Glomerular visceral epithelial cell (primary cell): ENCODE measurements around the gene SORCS2.

Experiments used
- DNase-seq: peaks from one replicate; pipeline ENCODE4 v3.0.0-alpha.2; 2016; ENCODE audit errors: extremely low spot score

SORCS2 gene

DNA sequence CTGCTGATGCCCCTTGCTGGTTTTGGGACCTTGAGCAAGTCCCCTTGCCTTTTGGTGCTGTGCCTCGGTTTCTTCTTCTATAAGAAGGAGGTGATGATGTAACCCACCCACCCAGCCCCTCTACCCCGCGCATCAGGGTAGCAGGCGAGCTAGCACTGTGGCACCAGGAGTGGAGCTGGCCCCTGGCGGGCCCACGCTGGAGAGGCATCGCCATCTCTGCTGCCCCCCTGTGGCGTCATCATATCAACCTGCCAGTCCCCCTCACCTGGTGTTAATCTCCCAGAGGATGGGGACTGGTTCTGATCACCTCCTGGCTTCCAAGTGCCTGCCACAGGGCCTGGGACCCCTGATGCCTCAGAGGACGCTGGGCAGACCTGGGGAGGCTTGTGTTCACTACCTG lies 6.3 kb upstream of the SORCS2 start:
- DNase-seq: no peak

DNA sequence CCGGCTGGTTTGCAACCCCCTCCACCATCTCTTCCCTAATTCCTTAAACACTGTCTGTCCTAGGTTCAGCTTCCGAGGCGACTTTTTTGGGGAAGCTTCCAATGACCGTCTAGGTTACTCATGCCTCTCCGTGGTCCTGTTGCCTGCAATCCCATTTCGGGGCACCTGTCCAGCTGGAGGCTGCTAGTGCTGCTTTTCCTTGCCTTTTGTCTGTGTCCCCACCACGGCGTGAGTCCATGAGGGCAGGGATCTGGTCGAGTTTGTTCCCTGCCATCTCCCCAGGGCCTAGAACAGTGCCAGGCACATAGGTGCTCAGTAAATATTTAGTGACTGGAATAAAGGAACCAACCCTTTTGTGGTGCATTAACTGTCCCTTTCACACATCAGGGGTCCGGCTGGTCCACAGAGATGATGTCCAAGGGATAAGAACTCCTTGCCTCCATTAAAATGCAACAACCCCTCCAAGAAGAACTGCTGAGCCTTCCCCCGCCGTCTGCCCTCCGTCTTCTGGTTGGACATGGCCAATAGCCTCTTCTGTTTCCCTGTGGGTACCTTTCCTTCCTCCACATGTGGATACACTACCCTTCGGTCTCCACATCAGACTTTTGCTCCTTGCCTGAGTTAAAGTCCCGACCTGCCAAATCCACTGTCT lies 5.7 kb upstream of the SORCS2 start:
- DNase-seq: no peak

DNA sequence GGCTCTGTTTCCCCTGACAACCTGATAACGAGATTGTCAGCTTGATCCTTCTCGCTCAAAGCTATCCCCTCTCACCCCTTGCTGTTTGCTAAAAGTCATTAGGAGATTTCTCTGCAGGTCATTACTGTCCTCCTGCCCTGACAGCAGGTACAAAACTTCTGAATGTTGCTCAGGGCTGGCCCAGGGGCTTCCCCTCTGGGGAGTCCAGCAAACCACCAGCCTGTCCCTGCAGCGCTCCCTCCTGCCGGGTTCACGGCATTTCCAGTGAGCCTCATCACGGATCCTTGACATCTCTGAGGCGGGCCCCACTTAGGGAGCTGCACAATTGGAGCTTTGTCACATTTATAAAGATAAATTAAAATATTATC lies 5.2 kb upstream of the SORCS2 start:
- no peak for DNase-seq

DNA sequence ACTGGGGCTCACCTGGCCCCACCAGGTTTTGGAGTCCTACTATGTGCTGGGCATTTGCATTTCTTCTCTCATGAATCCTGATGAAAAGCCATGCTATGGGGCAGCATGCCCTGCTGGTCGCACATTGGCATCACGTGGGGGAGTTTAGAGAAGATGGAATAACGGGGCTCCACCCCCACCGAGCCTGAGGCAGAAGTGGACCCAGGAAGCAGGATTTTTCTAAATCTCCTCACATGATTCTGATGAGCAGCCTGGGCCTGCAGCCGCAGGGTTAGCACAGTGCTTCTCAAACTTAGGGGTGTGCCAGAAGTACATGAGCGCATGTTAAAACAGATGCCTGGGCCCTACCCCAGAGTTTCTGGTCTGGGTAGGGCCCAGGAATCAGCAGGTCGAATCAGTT lies 4.6 kb upstream of the SORCS2 start:
- DNase-seq: no peak

DNA sequence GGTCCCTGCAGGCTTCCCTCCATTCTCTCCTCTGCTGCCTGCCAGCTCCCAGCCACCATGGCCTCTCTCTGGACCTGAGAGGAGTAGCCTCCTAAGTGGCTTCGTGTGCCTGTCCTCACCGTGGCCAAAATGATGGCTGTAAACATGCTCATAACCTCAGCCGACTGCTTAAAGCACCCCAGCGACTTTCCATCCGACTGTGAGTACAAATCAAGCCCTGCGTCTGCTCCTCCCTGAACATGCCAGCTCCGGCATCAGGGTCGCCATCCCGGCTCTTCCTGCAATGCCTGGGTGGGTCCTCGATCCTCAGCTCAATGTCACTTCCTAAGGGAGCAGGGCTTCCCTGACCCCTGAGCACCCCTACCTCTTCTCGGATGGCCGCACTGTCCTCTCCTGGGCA lies 3.3 kb upstream of the SORCS2 start:
- DNase-seq: no peak

DNA sequence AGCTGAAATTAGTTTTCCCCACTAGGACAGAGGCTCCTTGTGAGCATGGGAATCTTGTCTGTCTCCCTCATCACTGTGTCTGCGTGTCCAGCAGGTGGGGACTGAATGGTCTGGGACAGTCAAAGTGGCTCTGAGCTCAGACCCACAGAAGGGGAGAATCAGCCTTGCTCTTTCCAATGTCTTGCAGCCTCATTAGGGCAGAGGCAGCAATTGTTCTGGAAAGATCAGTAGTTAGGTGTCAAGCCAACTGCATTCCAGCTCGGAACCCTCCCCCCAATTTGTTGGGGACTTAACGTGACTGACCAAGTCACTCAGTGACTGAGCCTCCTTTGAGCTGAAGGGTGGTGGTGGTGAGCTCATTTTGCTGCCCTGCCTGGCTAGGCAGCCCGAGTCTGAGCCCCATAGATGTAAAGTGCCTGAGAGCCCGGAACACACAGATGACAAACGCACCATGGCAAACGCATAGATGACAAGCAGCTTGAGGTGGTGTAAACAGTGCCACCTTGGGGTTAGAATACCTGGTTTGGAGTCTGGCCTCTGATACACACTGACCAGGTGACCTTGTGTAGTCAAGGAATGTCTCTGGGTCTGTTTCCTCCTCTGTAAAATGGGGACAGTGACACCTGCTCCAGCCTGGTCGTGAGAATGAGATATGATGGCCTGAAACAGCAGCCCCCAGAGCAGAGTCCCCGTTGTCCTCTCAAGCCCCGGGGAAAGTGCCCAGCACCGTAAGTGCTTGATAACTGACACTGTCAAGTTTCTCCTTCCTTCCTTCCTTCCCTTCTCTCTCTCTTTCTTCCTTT lies 2.7 kb upstream of the SORCS2 start:
- no peak for DNase-seq

DNA sequence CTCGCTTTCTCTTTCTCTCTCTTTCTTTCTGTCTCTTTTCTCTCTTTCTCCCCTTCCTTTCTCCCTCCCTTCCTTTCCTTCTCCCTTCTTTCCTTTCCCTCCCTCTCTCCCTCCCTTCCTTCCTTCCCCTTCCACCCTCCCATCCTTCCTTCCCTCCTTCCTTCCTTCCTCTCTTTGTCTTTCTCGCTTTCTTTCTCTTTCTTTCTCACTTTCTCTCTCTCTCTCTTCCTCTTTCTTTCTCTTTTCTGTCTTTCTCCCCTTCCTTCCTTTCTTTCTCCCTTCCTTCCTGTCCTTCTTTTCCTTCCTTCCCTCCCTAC lies 2.1 kb upstream of the SORCS2 start:
- no peak for DNase-seq

DNA sequence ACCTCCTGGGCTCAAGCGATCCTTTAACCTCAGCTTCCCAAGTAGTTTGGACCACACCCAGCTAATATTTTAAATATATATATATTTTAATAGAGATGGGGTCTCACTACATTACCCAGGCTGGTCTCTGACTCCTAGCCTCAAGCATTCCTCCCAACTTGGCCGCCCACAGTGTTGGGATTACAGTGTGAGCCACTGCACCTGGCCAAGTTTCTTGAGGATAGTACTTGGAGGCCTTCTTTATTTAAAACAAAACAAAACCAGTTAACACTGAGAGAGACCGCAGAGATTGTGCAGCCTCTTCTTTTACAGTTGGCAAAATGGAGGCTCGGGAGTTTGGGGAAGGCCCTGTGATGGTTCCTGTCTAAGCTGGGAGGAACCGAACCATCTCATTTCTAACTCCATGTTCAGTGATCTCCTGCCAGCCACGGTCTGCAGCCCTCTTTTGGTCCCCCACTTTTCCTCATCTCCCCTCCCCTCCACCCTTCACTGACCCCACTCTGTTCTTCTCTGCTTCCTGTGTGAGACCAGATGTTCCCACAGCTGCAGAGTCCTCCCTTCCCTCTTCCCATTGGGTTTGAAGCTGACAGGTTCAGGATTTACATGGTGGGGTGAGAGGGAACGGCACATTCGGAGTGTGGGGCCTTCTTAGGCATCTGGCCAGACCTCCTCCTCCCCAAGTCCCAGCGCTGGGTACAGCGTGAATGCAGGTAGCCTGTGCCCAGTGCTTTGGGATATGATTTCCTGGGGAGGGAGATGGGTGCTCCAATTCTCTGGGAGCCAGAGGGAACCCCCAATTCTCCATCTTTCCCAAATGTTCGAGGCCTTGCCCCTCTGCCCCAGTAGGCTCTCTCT lies 1.4 kb upstream of the SORCS2 start:
- DNase-seq: no peak

DNA sequence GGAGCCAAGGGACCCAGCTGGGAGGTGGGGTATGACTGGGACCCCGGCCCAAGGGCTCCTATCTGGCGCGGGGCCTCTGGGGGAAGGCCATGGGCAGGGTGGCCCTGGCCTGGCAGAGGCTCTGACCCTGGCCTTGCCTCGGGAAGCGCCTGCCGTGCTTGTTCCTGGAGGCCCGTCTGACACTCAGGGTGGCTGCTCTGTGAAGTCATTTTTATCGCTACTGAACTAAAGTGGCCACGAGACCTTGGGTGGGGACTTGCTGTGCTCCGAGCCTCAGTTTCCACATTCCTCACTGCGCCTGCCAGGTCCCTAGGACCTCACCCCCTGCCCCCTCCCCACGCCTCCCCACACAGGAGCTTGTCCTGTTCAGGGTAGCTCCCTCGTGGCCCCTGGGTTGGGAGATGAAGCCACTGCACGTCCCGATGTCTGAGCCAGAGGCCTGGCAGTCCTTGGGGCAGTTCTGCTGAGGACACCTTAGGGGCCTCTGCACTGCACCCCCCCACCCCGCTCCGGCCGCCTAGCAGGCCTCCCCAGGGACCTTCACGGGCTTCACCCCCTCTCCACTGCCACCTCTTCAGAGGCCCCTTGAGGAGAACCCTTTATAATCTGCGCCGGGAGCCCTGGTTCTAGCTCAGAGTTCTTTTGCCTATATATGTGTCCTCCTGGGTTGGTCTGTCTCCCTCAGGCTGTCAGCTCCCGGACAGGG lies 639 bp upstream of the SORCS2 start:
- no peak for DNase-seq

DNA sequence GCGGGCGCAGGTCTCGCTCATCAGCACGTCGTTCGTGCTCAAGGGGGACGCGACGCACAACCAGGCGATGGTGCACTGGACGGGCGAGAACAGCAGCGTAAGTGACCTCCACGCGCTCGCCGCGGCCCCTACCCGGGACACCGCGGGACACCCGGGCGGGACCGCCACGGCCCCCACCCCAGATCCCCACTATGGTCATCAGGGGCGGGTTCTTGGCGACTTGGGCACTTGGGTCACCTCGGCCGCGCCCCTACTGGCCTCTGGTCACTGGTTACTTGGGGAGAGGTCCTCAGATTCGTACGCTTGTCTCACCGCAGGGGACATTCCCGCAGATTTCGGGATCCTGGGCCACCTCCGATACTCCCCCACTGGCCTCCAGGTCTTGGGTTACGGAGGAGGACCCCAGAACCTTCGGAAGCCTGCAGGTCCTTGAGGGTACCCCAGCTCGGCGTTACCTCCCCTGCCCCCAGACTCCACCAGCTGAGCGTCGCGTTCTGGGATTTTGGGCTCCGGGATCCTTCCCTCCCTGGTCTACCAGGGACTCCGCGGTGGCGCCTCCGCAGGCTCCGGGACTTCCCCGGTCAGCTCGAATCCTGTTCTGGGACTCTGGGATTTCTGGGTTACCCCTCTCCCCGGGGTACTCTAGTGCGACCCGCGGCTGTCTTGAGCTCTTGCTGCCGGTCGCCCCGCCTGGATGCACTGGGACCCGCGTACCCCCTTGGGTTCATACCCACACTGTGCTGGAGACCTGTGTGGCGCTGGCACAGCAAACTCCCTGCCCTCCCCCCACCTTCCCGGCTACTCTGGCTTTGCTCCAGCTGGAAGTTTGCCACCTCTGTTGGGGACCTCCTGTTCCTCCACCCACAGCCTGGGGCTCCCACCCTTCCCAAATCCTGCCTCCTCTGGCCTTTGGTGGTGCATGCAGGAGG lies 956 bp downstream of the SORCS2 start:
- no peak for DNase-seq

DNA sequence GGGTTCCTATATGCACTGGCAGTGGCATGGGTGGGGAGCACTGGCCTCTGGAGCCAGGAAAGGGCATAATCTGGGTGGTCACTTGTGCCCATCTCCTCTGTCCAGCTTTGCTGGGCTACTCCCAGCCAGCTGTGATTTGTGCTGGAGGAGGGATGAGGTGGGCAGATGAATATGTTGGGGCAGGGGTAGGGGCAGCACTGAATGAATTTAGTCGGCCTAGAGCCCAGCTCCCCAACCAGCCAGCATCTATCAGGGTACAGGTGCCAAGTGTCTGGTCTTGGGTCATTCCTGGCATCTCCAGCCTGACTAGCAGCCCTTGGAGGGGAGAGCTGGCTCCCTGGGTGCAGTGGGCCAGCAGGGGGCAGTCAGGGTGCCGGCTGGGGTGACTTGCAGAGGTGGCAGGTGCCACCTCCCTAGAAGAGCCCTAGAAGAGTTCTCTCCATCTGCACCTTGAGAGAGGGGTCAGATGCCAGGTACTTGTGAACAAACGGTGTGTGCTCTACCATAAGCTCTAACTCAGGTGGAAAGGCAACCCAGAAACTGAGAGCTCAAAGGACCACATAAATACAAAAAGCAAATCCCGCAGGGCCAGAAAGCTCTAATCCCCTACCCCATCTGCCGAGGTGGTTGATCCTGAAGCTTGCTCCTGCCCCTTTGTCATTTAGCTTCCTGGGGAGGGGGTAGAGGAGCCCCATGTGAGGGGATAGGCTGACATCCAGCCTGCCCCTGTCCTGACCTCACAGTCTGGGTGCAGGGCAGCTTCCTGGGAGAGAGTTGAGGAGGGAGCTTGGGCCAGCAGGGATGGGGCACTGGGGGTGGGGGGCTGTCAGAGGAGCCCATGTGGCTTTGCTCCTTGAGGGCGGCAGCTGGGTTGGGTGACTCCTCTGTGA lies 2.2 kb downstream of the SORCS2 start:
- no peak for DNase-seq

DNA sequence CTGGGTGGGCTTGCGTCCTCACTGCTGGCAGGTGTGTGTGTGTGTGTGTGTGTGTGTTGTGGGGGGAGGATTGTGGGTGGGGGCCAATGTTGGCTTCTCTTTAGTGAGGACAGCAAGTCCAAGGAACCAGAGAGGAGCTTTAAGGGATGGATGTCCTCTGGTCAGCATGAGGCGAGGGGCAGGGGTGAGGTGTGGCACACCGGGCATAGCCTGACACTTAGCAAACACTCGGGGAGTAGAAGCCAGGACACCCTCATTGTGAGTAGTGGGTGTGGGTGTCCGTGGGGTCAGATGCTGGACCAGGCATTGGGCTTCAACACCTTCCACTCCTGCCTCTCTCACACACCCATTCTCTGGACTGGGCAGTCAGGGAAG lies 2.8 kb downstream of the SORCS2 start:
- no peak for DNase-seq

DNA sequence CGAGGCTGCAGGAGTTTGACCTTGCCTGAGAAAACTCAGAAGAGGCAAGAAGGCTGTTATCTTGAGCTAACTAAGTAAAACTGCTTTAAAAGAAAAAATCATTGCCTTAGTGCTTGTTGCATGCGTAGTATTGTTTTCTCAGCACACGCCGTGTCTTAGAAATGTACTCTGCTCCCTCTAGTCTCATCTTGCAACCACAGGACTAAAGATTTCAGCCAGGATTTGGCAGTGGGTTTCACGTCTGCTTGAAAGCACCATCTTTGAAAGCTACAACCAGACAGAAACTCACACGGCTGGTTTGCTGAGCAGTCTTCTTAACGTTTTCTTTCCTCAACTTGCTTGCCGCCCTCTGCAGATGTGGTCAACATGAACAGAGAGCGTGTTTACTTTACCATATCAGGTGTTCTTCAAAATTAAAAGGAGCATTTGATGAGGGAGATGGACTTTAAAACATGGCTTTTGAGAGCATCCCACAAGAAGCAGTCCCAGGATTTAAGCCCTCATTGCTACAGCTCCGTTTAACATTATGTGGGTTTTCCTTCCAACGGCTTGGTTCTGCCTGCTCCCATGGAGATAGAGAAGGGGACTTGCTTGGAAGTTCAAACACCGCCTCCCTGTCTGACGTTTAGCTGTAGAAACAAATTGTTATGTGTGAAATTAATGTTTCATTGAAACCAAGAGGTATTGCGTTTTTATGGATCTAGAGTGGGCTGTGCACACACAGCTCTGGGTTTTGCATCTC lies 3.4 kb downstream of the SORCS2 start:
- DNase-seq: no peak

DNA sequence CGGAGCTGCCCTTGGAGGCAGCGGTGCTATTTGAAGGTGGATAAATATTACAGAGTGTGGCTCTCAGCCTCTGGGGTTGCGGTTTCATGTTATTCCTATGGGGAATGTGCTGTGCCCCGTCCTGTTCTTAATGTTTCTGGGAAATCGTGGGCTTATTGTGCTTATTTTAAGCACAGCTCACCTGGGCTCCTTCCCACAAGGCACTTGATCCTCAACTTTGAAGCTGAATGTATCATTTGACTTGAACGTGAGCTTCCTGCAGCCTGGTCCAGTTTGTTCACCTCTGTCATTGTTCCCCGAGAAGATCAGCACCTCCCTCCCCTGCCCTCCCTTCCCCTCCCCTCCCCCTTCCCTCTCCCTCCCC lies 3.9 kb downstream of the SORCS2 start:
- no peak for DNase-seq

DNA sequence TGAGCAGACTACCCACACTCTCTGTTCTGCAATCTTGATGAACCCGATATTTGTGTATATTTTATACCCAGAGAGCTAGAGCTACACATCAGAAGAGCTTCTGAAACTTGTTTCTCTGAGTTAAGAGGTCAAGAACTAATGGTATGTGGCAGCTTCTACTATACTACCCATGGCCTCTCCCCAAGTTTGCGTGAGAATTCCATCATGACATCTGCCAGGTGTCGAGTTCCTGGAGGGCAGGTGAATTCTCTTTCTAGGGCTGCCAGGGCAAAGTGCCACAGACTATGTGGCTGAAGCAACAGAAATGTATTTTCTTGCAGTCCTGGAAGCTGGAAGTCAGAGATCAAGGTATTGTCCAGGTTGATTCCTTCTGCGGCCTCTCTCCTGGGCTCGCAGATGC lies 4.4 kb downstream of the SORCS2 start:
- no peak for DNase-seq

DNA sequence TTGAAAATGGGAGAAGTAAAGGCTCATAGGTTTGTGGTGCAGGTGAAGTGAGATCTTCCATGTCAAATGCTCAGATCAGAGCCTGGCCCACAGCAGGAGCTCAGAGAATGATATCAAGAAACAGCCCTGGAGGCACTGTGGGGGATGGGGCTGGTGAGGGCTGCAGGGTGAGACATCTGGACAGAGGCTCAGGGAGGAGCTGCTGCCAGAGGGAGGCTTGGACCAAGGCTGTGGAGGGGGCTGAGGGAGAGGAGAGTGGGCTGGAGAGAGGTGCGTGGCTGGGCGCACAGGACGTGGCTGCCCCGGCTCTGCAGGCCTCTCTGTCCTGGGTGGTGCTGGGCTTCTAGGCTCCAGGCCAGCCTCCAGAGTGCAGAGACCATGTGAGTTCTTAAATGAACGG lies 5.6 kb downstream of the SORCS2 start:
- DNase-seq: no peak

DNA sequence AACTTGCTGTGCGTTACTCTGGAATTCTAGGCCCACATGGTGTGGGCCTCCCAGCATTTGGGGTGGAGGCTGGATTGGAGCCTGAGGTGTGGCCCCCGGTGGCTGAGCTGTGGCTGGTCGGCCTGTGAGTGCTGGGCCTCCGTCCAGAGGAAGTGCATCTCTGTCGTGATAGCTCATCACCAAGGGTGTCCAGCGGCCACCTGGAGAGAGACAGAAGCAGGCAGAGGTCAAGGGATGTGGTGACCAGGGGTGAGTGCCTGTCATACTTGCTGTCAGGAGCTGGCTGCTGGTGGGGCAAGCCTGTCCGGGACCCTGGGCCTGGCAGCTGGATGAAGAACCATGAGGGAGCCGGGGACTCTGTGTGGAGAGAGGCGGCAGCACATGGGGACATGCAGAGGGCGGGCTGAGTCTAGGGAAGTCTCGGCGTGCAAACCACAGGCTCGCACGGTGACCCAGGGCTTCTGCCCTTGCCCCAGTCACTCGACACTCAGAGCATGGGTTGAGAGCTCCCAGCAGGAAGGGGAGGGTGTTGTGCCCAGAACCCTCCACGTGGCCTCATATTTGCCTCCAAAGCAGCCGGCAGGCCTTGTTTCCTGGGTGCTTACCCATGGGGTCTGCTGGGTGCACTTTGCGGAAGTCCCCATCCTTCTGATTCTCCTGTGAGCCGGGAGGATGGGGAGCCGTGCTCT lies 6.2 kb downstream of the SORCS2 start:
- no peak for DNase-seq

DNA sequence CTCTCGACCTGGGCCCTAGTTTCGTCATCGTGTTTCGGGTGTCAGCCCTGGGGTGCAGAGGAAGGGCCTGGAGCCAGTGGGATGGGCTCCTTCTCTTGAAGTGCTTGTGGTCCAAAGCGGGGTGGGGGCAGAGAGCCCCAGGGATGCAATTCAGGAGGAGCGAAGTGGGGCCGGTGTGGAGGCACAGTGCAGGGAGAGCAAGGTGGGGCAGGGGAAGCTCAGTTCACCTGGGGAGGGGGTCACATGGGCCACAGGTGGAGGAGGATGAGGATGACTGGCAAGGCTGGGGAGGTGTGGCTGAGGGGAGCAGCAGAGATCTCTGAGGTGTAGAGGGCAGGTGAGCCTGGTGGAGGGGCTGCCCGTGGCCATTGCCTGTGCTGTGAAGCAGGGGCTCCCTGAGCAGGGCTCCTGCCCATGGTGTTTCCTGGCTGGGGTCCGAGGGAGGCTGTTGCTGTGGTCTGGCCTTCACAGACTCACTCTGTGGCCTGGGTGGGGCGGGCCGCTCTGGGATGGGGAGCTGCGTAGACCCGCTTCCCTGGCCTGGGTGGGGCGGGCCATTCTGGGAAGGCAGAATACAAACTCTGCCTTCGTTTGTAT lies 6.9 kb downstream of the SORCS2 start:
- no peak for DNase-seq
